CD4-positive, CD25-positive, alpha-beta regulatory T cell (primary cell): ENCODE measurements around the gene MSI2. TPM values are rescaled to one million over a fixed set of nuclear protein-coding genes. Genes with fewer than 3 reads are reported as not detected.

ENCODE experiments used
- ATAC-seq, 2 donors: fragments of 150-1000 bp; cut with Tn5 transposase; one replicate each; pipeline ENCODE4 v1.10.0; 2021; ENCODE audit warnings: low read depth in 2 of 2, moderate number of reproducible peaks in 2 of 2, moderate library complexity in 1 of 2
- DNase-seq, 3 donors: peaks; one replicate each; pipeline versions ENCODE4 v3.0.0 to v3.0.0-alpha.2; 2012 to 2022; ENCODE audit warnings: mixed read lengths in 1 of 3
- H3K27ac ChIP-seq: one replicate; pipeline ENCODE4 v1.7.0; 2013; ENCODE audit warnings: mild to moderate bottlenecking, low read length; ENCODE audit not compliant: insufficient read depth, poor library complexity, severe bottlenecking
- H3K27me3 ChIP-seq: one replicate; pipeline ENCODE4 v1.7.0; 2013; ENCODE audit warnings: low read length; ENCODE audit not compliant: control insufficient read depth, insufficient read depth
- H3K36me3 ChIP-seq: one replicate; pipeline ENCODE4 v1.7.0; 2013; ENCODE audit warnings: mild to moderate bottlenecking, low read length, moderate library complexity; ENCODE audit not compliant: control insufficient read depth, insufficient read depth
- H3K4me1 ChIP-seq: 2 replicates; pipeline ENCODE4 v1.7.0; 2013; ENCODE audit warnings: mild to moderate bottlenecking, low read length; ENCODE audit not compliant: insufficient read depth, control insufficient read depth, poor library complexity, severe bottlenecking
- H3K4me3 ChIP-seq: one replicate; pipeline ENCODE4 v1.7.0; 2013; ENCODE audit warnings: low read depth, mild to moderate bottlenecking, low read length, moderate library complexity
- H3K9me3 ChIP-seq, 2 experiments: 1 replicate in 1 of 2; 2 replicates in 1 of 2; pipeline ENCODE4 v1.7.0; 2013; ENCODE audit warnings: low read length in 2 of 2, mild to moderate bottlenecking in 1 of 2, moderate library complexity in 1 of 2; ENCODE audit not compliant: control insufficient read depth in 2 of 2
- H3K27ac Mint-ChIP-seq, 3 donors: one replicate each; pipeline ENCODE4 v1.8.0; 2020 to 2022; ENCODE audit warnings: mild to moderate bottlenecking in 3 of 3, mixed read lengths in 3 of 3, moderate library complexity in 2 of 3
- H3K27me3 Mint-ChIP-seq: one replicate; pipeline ENCODE4 v1.8.0; 2022; ENCODE audit warnings: mild to moderate bottlenecking, mixed read lengths
- H3K36me3 Mint-ChIP-seq: one replicate; pipeline ENCODE4 v1.8.0; 2020; ENCODE audit warnings: mixed read lengths
- H3K4me1 Mint-ChIP-seq, 4 donors: one replicate each; pipeline ENCODE4 v1.8.0; 2020 to 2022; ENCODE audit warnings: mixed read lengths in 4 of 4, mild to moderate bottlenecking in 1 of 4
- H3K4me3 Mint-ChIP-seq, 4 donors: one replicate each; pipeline ENCODE4 v1.8.0; 2020 to 2022; ENCODE audit warnings: mild to moderate bottlenecking in 4 of 4, mixed read lengths in 4 of 4, moderate library complexity in 3 of 4
- H3K9me3 Mint-ChIP-seq, 7 donors: one replicate each; pipeline ENCODE4 v1.8.0; 2020 to 2022; ENCODE audit warnings: mixed read lengths in 7 of 7, mild to moderate bottlenecking in 3 of 7, moderate library complexity in 2 of 7
- polyA plus RNA-seq, 4 donors: library from polyadenylated mRNA; unstranded; fragments of 300-500 nt; fragmentation: Illumina TruSeq; gene quantifications; one replicate each; pipeline ENCODE4 v1.2.3, GENCODE V29; 2021
- total RNA-seq: library from RNA; stranded (reverse); gene quantifications from one replicate; pipeline ENCODE4 v1.2.3, GENCODE V29; 2022

Gene MSI2
- total and polyA plus RNA-seq, 5 donors from 2014 or later = 3.2 to 177 (median 3.4) TPM

DNA sequence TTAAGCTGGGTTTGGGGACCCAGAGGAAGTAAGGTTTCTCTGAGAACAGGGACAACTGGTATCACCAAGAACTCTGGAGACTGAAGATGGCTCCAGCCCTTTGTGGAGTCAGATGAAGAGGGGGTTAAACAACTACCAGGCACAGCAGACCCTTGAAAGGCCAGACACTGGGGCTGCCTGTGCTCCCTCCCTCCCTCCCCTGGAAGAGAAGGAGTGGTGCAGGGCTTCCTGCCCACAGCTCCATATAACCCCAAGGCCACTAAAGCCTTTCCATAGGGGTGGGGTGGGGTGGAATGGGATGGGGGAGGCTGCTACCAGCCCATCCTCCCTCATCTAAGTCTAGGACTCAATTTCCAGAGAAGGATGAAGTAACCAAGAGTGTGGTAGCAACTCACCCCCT lies 422.1 kb downstream of the MSI2 start:
- H3K9me3 ChIP-seq = no peaks in the 10 kb centered on the region
- Mint-ChIP-seq H3K4me1 (peaks cover 0 to 8% (median 5%) of the 10 kb centered on the region in 4 donors), H3K36me3 (peaks cover 34% of the 10 kb centered on the region), H3K9me3 (no peaks in the 10 kb centered on the region), H3K27me3 (no peaks in the 10 kb centered on the region), H3K27ac (no peak overlapping the region), H3K4me3 (no peak overlapping the region)
- H3K27ac ChIP-seq = no peak overlapping the region
- no peaks in the 10 kb centered on the region for H3K4me1 ChIP-seq
- no peak overlapping the region for H3K4me3 ChIP-seq
- H3K27me3 ChIP-seq = no peaks in the 10 kb centered on the region
- DNase-seq = no peak
- no peak for ATAC-seq
- H3K36me3 ChIP-seq = peaks cover 18% of the 10 kb centered on the region

DNA sequence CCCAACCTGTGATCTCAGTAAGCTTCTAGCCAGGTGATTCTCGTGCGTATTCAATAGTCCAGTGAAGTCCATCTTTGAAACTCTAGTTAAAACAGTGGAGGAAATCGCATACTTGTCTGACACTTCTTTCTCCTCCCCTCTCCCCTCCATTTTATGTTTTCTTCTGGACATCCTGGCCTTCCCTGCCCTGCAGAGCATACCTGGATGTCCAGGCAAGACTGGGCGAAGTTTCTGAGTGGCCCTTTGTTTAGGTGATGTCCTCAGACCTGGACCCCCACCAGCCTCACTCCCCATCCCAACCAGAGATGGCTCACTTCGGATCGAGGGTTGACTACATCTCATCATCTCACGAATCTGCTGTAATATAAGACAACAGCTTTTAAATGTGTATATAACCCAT lies 423.0 kb downstream of the MSI2 start:
- H3K9me3 Mint-ChIP-seq = no peaks in the 10 kb centered on the region
- H3K36me3 Mint-ChIP-seq = peaks cover 35% of the 10 kb centered on the region
- no peaks in the 10 kb centered on the region for H3K27me3 Mint-ChIP-seq
- no peaks in the 10 kb centered on the region for H3K9me3 ChIP-seq
- DNase-seq (no peak), ATAC-seq (no peak)
- H3K27ac ChIP-seq = no peak overlapping the region
- no peaks in the 10 kb centered on the region for H3K4me1 ChIP-seq
- no peak overlapping the region for H3K4me3 ChIP-seq
- H3K27ac Mint-ChIP-seq = peak overlapping the region in 1 of 3 donors; percentile 43
- no peaks in the 10 kb centered on the region for H3K27me3 ChIP-seq
- peaks cover 0 to 8% (median 5%) of the 10 kb centered on the region in 4 donors for H3K4me1 Mint-ChIP-seq
- H3K36me3 ChIP-seq = peaks cover 21% of the 10 kb centered on the region
- no peak overlapping the region for H3K4me3 Mint-ChIP-seq

DNA sequence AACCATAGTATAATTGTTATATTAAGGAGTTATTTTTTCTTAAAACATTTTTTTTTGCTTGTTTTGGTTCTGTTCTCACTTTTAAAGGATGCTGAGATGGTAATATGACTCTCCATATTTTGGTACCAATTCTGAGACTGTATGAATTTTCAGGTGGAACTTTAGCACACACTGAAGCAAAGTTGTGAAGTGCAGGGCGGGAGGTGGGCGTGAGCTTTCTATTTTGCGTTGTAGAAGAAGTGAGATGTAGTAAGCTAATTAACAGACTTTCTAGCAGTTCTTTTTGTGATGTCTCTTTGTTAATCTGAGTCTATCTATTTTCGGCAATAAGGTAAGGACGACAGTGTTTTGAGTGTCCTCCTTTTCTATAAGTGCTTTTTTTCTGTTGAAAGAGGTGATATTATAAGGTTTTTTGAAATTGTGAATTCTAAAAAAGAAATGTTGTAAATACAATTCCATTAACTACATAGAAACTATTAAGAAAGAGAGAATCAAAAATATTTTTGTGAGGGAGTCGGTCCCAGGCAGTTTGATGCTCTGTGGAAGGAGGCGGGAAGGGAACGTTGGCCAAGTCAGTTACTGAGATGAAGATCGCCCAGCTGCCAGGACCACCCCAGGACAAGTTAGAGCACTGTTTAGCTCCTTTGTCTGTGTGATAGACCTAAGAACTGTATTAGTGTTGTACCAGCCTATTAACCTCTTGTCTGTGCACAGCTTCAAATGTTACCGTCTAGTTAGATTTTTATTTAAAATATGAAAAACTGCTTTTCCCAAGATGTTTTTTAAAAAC lies 423.8 kb downstream of the MSI2 start:
- Mint-ChIP-seq H3K4me1 (peaks cover 0 to 8% (median 5%) of the 10 kb centered on the region in 4 donors), H3K4me3 (no peak overlapping the region), H3K27ac (no peak overlapping the region), H3K36me3 (peaks cover 41% of the 10 kb centered on the region), H3K9me3 (no peaks in the 10 kb centered on the region), H3K27me3 (no peaks in the 10 kb centered on the region)
- Histone ChIP-seq H3K4me1 (no peaks in the 10 kb centered on the region), H3K4me3 (no peak overlapping the region), H3K36me3 (peaks cover 18% of the 10 kb centered on the region), H3K27me3 (no peaks in the 10 kb centered on the region), H3K27ac (no peak overlapping the region), H3K9me3 (no peaks in the 10 kb centered on the region)
- ATAC-seq (no peak), DNase-seq (no peak)

DNA sequence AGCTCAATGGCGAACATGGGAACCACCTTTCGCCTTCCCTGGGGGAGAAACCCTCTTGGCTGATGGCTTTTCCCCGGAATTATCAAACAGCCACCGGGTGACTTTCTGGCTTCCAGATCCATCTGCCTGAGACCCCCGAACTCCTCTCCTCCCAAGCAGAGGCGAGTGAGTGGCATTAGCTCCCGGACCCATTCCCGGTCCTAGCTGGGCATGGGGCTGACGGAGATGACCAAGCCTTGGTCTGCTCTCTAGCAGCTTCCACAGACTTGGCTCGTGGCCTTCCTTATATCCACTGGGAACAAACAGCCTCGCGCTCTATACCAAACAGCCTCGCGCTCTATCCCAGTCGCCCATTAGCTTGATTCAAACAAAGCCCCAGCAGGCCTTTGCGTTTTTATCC lies 426.4 kb downstream of the MSI2 start:
- H3K4me1 ChIP-seq = no peaks in the 10 kb centered on the region
- ATAC-seq = no peak
- no peak overlapping the region for H3K27ac ChIP-seq
- no peak for DNase-seq
- H3K4me3 ChIP-seq = no peak overlapping the region
- H3K27me3 ChIP-seq = no peaks in the 10 kb centered on the region
- Mint-ChIP-seq H3K36me3 (peaks cover 27% of the 10 kb centered on the region), H3K27me3 (no peaks in the 10 kb centered on the region), H3K9me3 (peaks cover 0 to 2% (median 0%) of the 10 kb centered on the region in 7 donors), H3K27ac (no peak overlapping the region), H3K4me1 (peaks cover 0 to 8% (median 5%) of the 10 kb centered on the region in 4 donors), H3K4me3 (no peak overlapping the region)
- peaks cover 6% of the 10 kb centered on the region for H3K36me3 ChIP-seq
- H3K9me3 ChIP-seq = no peaks in the 10 kb centered on the region

DNA sequence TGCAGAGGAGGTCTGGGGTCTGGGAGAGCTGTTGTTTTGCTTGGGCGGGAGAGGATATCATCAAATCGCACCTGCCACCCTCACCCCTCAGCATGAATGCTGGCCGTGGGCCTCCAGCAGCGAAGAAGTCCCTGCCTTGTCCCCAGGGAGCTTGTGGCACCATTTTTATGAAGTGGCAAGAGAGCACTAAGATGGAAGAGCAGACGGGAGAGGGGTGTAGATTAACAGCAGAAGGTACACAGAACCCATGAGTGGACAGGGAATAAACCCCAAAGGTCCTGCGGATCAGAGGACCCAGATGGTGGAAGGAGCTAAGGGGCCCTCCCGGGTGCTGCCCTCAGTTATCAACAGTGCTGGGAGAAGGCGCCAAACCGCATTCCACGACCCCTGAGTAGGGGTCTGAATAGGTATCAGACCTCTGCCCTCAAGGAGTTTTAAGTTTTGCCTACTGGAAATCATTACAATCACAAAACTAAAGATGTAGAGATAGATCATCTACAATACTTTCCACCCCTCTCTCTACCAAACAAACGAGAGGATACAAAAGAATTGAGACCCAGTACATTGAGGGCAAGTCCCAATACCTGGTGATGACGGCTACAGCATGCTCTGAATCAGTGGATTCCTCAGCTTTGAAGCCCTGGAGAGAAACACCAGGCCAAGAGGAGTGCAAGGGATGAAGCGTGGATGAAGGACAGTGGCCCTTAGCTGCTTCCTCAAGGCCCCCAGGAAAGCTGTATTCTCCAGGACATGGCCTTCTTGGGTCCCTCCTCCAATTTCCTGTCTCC lies 428.6 kb downstream of the MSI2 start:
- H3K36me3 Mint-ChIP-seq = peaks cover 21% of the 10 kb centered on the region
- no peak overlapping the region for H3K4me3 Mint-ChIP-seq
- peaks cover 6% of the 10 kb centered on the region for H3K36me3 ChIP-seq
- H3K4me1 Mint-ChIP-seq = peaks cover 0 to 5% (median under 1%) of the 10 kb centered on the region in 4 donors
- H3K27ac Mint-ChIP-seq = no peak overlapping the region
- H3K4me3 ChIP-seq = no peak overlapping the region
- H3K27me3 ChIP-seq = no peaks in the 10 kb centered on the region
- DNase-seq (no peak), ATAC-seq (no peak)
- peaks cover 0 to 2% (median 0%) of the 10 kb centered on the region in 7 donors for H3K9me3 Mint-ChIP-seq
- H3K9me3 ChIP-seq = no peaks in the 10 kb centered on the region
- no peak overlapping the region for H3K27ac ChIP-seq
- no peaks in the 10 kb centered on the region for H3K27me3 Mint-ChIP-seq
- no peaks in the 10 kb centered on the region for H3K4me1 ChIP-seq

DNA sequence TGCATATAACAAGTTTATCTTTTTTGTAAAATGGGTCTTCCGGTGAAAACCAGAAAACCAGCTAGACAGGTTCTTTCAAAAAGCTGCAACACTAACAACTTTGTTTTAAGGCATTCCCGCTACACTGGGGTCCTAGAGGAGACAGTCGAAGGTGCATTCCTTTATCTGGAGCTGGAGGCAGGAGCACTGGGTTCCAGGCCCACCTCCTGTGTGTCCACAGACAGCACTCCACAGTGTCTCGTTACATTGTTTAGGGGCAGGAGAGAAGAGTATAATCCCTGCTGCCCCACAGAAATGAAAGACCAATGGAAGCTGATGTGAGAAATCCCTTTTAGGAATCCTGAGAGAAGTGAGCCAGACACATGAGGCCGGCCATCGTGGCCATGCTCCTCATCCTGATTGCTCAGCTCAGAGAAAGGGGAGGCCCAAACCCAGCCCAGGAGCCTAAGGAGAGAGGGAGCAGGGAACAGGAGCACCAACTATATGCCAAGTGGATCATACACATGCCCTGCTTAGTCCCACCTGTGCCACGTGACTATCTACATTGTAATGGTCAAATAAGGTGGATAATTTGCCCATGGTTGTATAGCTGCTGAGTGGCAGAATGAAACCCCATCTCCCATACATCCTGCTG lies 429.3 kb downstream of the MSI2 start:
- Mint-ChIP-seq H3K4me3 (no peak overlapping the region), H3K9me3 (peaks cover 0 to 2% (median 0%) of the 10 kb centered on the region in 7 donors), H3K4me1 (no peaks in the 10 kb centered on the region), H3K27ac (no peak overlapping the region), H3K36me3 (peaks cover 16% of the 10 kb centered on the region), H3K27me3 (no peaks in the 10 kb centered on the region)
- Histone ChIP-seq H3K27me3 (no peaks in the 10 kb centered on the region), H3K4me3 (no peak overlapping the region), H3K36me3 (peaks cover 6% of the 10 kb centered on the region), H3K4me1 (no peaks in the 10 kb centered on the region), H3K27ac (no peak overlapping the region), H3K9me3 (no peaks in the 10 kb centered on the region)
- ATAC-seq (no peak), DNase-seq (no peak)

DNA sequence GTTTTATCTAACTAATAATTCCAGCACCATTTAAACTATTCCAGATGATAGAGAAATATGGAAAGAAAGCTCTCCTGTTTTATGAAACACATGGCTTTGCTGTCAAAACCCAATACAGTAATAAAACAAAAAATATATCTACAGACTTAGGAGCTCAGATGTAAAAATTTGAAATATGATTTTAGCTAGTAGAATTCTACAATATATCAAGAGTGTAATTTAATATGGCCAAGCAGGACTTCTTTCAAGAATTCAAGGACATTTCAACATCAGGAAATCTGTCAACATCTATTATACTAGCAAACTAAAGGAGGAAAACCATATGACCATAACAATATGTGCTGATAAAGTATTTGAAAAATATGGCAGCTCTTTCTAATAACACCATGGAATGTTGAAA lies 431.3 kb downstream of the MSI2 start:
- Histone ChIP-seq H3K4me3 (no peak overlapping the region), H3K9me3 (no peaks in the 10 kb centered on the region), H3K27me3 (no peaks in the 10 kb centered on the region), H3K27ac (no peak overlapping the region), H3K4me1 (no peaks in the 10 kb centered on the region), H3K36me3 (peaks cover 6% of the 10 kb centered on the region)
- peaks cover 0 to 4% (median 1%) of the 10 kb centered on the region in 7 donors for H3K9me3 Mint-ChIP-seq
- peaks cover 2 to 6% (median 3%) of the 10 kb centered on the region in 4 donors for H3K4me1 Mint-ChIP-seq
- ATAC-seq (no peak), DNase-seq (no peak)
- no peaks in the 10 kb centered on the region for H3K27me3 Mint-ChIP-seq
- no peak overlapping the region for H3K4me3 Mint-ChIP-seq
- no peak overlapping the region for H3K27ac Mint-ChIP-seq
- H3K36me3 Mint-ChIP-seq = peaks cover 16% of the 10 kb centered on the region
